Stimulated activated naive B cell treated with anti-CD40 and anti-IgM and Interleukin-4, amounts not matched to agents 10 μg/mL and 1 μg/mL and 100 μg/mL, for 72 hours (primary cell): ENCODE data around the gene COX6B1.
"Not testable (repeated sequence)": the region's sequence is repeated elsewhere in the genome, so short reads cannot be mapped to it uniquely, and the experiment has no call there.

Source experiments
- ATAC-seq, 2 donors: fragments of 150-1000 bp; cut with Tn5 transposase; replicated peaks; 2 replicates each; pipeline ENCODE4 v1.10.0; 2021; ENCODE audit warnings: moderate library complexity in 1 of 2
- DNase-seq: peaks from one replicate; pipeline ENCODE4 v3.0.0; 2021
- H3K27ac Mint-ChIP-seq: one replicate; pipeline ENCODE4 v1.8.0; 2022; ENCODE audit warnings: mild to moderate bottlenecking, mixed read lengths
- H3K27me3 Mint-ChIP-seq, 2 donors: one replicate each; pipeline ENCODE4 v1.8.0; 2022; ENCODE audit warnings: mixed read lengths in 2 of 2
- H3K36me3 Mint-ChIP-seq, 2 donors: one replicate each; pipeline ENCODE4 v1.8.0; 2022; ENCODE audit warnings: mixed read lengths in 2 of 2, mild to moderate bottlenecking in 1 of 2
- H3K4me1 Mint-ChIP-seq, 2 donors: one replicate each; pipeline ENCODE4 v1.8.0; 2022; ENCODE audit warnings: mixed read lengths in 2 of 2, mild to moderate bottlenecking in 1 of 2
- H3K4me3 Mint-ChIP-seq, 2 donors: one replicate each; pipeline ENCODE4 v1.8.0; 2022; ENCODE audit warnings: mild to moderate bottlenecking in 2 of 2, mixed read lengths in 2 of 2, moderate library complexity in 1 of 2
- H3K9me3 Mint-ChIP-seq, 2 donors: one replicate each; pipeline ENCODE4 v1.8.0; 2022; ENCODE audit warnings: mixed read lengths in 2 of 2, mild to moderate bottlenecking in 1 of 2

COX6B1 gene

GRCh38 chr19:35642798-35643254, 5.3 kb upstream of the COX6B1 start:
- Mint-ChIP-seq H3K4me3 (peak overlapping the region; percentile 78 to 79), H3K27me3 (no peaks in the 10 kb centered on the region), H3K9me3 (no peaks in the 10 kb centered on the region), H3K4me1 (peaks cover 20 to 45% of the 10 kb centered on the region in 2 donors), H3K27ac (no peak overlapping the region), H3K36me3 (peaks cover 6% of the 10 kb centered on the region in 2 donors)
- DNase-seq (no peak), ATAC-seq (no peak)

- Mint-ChIP-seq H3K27ac (peak overlapping the region; percentile 65), H3K4me1 (peaks cover 20 to 46% of the 10 kb centered on the region in 2 donors), H3K9me3 (no peaks in the 10 kb centered on the region), H3K27me3 (no peaks in the 10 kb centered on the region), H3K4me3 (peak overlapping the region; percentile 78 to 79), H3K36me3 (no peaks in the 10 kb centered on the region)
- DNase-seq, result peak; percentile 78
- ATAC-seq, result peak; percentile 49 to 55
These were observed 4.6 kb upstream of the COX6B1 start for GRCh38 chr19:35643255-35644205.

- Mint-ChIP-seq H3K9me3 (no peaks in the 10 kb centered on the region), H3K27me3 (no peaks in the 10 kb centered on the region), H3K27ac (peak overlapping the region; percentile 59), H3K4me3 (peak overlapping the region; percentile 78 to 79), H3K36me3 (no peaks in the 10 kb centered on the region), H3K4me1 (peaks cover 20 to 54% of the 10 kb centered on the region in 2 donors)
- DNase-seq (peak; percentile 91), ATAC-seq (peak; percentile 82 to 86)
These were observed 3.7 kb upstream of the COX6B1 start for GRCh38 chr19:35644206-35644986.

DNA sequence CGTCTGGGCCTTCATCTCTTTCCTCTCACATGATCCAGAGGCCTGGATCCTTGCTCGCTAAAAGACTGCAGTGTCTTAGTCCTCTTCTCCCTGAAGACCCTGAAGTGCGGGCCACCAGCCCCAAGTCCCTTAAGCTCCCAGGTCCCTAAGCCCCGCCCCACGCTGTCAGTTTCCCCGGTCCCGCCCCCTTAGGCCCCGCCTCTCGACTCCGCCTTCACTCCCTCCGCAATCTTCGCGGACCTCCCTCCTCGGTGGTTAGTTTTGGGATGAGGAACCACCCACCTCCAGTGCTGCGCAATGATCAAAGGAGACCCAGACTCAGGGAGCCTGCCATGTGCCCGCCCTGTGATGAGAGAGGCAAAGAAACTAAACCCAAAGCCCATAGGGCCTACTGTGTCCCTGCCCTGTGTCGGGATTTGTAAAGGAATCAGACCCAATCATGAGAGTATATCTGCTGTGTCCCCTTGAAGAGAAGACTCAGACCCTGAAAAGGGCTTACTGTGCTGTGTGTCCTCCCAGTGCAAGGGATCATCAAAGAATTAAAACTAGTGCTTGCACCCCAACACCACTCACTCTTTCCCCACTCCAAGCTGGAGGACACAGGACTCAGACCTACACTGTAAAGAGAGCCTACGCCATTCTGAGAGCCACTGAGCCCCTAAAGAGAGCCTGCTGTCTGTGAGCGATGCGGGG, 3.0 kb upstream of the COX6B1 start:
- Mint-ChIP-seq H3K27ac (peak overlapping the region; percentile 53), H3K4me1 (peaks cover 20 to 55% of the 10 kb centered on the region in 2 donors), H3K36me3 (no peaks in the 10 kb centered on the region), H3K4me3 (peak overlapping the region; percentile 78 to 79), H3K27me3 (no peaks in the 10 kb centered on the region), H3K9me3 (no peaks in the 10 kb centered on the region)
- ATAC-seq (no peak), DNase-seq (peak; percentile 49)

GRCh38 chr19:35645680-35646511, 2.2 kb upstream of the COX6B1 start:
- Mint-ChIP-seq H3K27me3 (no peaks in the 10 kb centered on the region), H3K9me3 (no peaks in the 10 kb centered on the region), H3K27ac (no peak overlapping the region), H3K36me3 (peaks cover 0 to under 1% of the 10 kb centered on the region in 2 donors), H3K4me1 (peaks cover 20 to 56% of the 10 kb centered on the region in 2 donors), H3K4me3 (peak overlapping the region; percentile 78 to 79)
- DNase-seq (no peak), ATAC-seq (no peak)

GRCh38 chr19:35650581-35650980, 2.5 kb downstream of the COX6B1 start:
- peaks cover 17 to 24% of the 10 kb centered on the region in 2 donors for H3K36me3 Mint-ChIP-seq
- H3K9me3 Mint-ChIP-seq, result no peaks in the 10 kb centered on the region
- no peak overlapping the region for H3K27ac Mint-ChIP-seq
- H3K27me3 Mint-ChIP-seq, result no peaks in the 10 kb centered on the region
- H3K4me1 Mint-ChIP-seq, result peaks cover 10 to 26% of the 10 kb centered on the region in 2 donors
- no peak for DNase-seq
- no peak overlapping the region for H3K4me3 Mint-ChIP-seq
- no peak for ATAC-seq

DNA sequence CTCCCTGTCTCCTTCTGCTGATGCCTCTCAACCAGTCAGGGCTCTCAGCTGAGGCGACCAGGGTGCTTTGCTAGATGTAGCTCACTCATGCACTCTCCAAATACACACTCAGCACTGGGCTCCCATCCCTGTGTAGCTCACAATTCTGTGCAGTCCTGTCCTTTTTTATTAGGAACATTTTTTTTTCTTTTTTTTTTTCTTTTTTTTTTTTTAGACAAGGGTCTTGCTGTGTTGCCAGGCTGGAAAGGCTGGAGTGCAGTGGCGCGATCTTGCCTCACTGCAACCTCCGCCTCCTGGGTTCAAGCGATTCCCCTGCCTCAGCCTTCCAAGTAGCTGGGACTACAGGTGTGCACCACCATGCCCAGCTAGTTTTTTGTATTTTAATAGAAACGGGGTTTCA, 6.7 kb downstream of the COX6B1 start:
- H3K27me3 Mint-ChIP-seq, ATAC-seq, DNase-seq, H3K27ac Mint-ChIP-seq, H3K9me3 Mint-ChIP-seq, H3K4me3 Mint-ChIP-seq: not testable (repeated sequence)
- H3K36me3 Mint-ChIP-seq, result peaks cover 38 to 52% of the 10 kb centered on the region in 2 donors
- H3K4me1 Mint-ChIP-seq, result peaks cover 9 to 22% of the 10 kb centered on the region in 2 donors

DNA sequence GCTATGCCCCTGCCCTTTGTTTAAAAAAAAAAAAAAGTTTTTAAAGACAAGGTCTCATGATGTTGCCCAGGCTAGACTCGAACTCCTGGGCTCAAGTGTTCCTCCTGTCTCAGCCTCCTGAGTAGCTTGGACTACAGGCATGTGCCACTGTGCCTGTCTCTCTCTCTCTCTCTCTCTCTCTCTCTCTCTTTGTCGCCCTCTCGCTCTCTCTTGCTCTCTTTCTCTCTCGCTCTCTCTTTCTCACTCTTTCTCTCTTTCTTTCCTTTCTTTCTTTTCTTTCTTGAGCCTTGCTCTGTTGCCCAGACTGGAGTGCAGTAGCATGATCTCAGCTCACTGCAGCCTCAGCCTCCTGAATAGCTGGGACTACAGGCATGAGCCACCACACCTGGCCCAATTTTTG, 7.5 kb downstream of the COX6B1 start:
- H3K27me3 Mint-ChIP-seq, result no peaks in the 10 kb centered on the region
- no peak overlapping the region for H3K27ac Mint-ChIP-seq
- no peak for DNase-seq
- no peaks in the 10 kb centered on the region for H3K9me3 Mint-ChIP-seq
- H3K4me3 Mint-ChIP-seq, result no peak overlapping the region
- peaks cover 40 to 54% of the 10 kb centered on the region in 2 donors for H3K36me3 Mint-ChIP-seq
- H3K4me1 Mint-ChIP-seq, result peaks cover 9 to 22% of the 10 kb centered on the region in 2 donors
- ATAC-seq, result no peak

GRCh38 chr19:35656700-35657099, 8.6 kb downstream of the COX6B1 start:
- DNase-seq (no peak), ATAC-seq (no peak)
- Mint-ChIP-seq H3K9me3 (no peaks in the 10 kb centered on the region), H3K27ac (no peak overlapping the region), H3K36me3 (peaks cover 42 to 51% of the 10 kb centered on the region in 2 donors), H3K4me3 (no peak overlapping the region), H3K4me1 (peaks cover 5 to 14% of the 10 kb centered on the region in 2 donors), H3K27me3 (no peaks in the 10 kb centered on the region)

- ATAC-seq (peak; percentile 38 to 52), DNase-seq (no peak)
- Mint-ChIP-seq H3K4me1 (peaks cover 2 to 14% of the 10 kb centered on the region in 2 donors), H3K4me3 (no peak overlapping the region), H3K27ac (no peak overlapping the region), H3K9me3 (no peaks in the 10 kb centered on the region), H3K36me3 (peaks cover 49 to 53% of the 10 kb centered on the region in 2 donors), H3K27me3 (no peaks in the 10 kb centered on the region)
These were observed 10.0 kb downstream of the COX6B1 start for GRCh38 chr19:35657904-35658700.

GRCh38 chr19:35661995-35662340, 13.8 kb downstream of the COX6B1 start:
- DNase-seq, result no peak
- Mint-ChIP-seq H3K9me3 (no peaks in the 10 kb centered on the region), H3K4me3 (no peak overlapping the region), H3K4me1 (peaks cover 0 to 5% of the 10 kb centered on the region in 2 donors), H3K36me3 (peaks cover 28 to 45% of the 10 kb centered on the region in 2 donors), H3K27ac (no peak overlapping the region), H3K27me3 (no peaks in the 10 kb centered on the region)
- ATAC-seq, result no peak

DNA sequence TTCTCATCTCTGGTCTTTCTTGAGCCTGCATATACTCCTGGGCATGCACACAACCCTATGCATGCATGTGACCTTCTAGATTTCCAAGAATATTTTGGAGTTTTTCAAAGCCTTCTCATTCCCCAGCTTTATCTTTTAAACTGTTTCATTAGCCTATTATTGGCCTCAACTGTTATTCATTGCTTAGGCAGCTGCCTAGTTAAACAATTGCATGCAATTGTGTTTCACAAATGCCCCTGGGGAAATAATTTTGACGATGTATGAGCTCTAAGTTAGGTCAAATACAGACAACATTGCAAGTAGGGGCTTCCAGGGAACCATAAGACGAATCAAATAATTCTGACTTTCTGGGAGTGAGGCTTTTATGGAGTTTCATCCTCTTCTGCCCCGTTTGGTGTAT, 15.9 kb downstream of the COX6B1 start:
- H3K4me1 Mint-ChIP-seq, result peaks cover 0 to 5% of the 10 kb centered on the region in 2 donors
- no peaks in the 10 kb centered on the region for H3K9me3 Mint-ChIP-seq
- peaks cover 15 to 34% of the 10 kb centered on the region in 2 donors for H3K36me3 Mint-ChIP-seq
- DNase-seq (no peak), ATAC-seq (no peak)
- H3K4me3 Mint-ChIP-seq, result no peak overlapping the region
- no peaks in the 10 kb centered on the region for H3K27me3 Mint-ChIP-seq
- no peak overlapping the region for H3K27ac Mint-ChIP-seq

- Mint-ChIP-seq H3K4me3 (no peak overlapping the region), H3K9me3 (no peaks in the 10 kb centered on the region), H3K27ac (no peak overlapping the region), H3K36me3 (peaks cover 9 to 31% of the 10 kb centered on the region in 2 donors), H3K27me3 (peaks cover 7% of the 10 kb centered on the region in 2 donors), H3K4me1 (peaks cover 0 to 5% of the 10 kb centered on the region in 2 donors)
- no peak for ATAC-seq
- DNase-seq, result no peak
These were observed 17.0 kb downstream of the COX6B1 start for GRCh38 chr19:35665157-35665556.
